GM19372 (cell line): ENCODE data around the gene OR10K1.
"Not testable (repeated sequence)": the region's sequence is repeated elsewhere in the genome, so short reads cannot be mapped to it uniquely, and the experiment has no call there.

Source experiments
- ATAC-seq: cut with Tn5 transposase; IDR thresholded peaks from one replicate; pipeline ENCODE4 v1.9.1; 2021; ENCODE audit warnings: mild to moderate bottlenecking, low read depth, moderate library complexity; ENCODE audit not compliant: unreplicated experiment

OR10K1 gene

GRCh38 chr1:158461534-158461933 lies at the start of gene OR10K1:
OR10K1 (plus strand) TSS chr1:158461834; CDS start chr1:158465562, 3,728 bp downstream.
- no peak for ATAC-seq

DNA sequence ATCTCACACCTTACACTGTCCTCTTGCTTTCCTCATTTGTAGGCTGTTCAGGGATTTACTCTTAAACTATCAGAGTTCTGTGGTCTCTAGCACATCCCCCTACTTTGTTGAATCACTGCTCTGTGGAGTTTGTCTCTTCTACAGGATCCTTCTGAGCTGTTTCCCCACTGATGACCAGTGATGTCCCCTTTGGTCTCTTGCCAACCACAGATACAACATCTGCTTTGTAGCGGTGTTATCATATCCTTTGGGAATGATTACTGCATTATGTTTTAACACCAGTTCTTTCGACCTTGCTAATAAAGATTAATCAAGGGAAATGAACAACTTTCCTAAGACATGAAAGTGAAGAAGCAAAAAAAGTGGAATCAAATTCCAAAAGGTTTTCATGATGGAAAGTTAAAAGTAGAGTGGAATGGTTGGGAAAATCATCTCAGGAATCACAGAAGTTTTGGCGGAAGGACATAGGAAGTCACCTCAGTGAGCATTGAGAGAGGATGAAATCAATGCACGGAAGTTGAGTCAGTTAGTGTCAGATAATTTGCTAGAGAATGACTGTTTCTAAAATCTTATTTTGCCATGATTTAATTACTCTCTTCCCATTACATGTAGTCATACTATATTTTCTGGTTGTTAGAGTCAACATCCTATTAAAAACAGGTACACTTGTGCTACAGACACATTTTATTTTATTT lies 46.8 kb upstream of the OR10K1 start:
- no peak for ATAC-seq

- no peak for ATAC-seq
Observed at GRCh38 chr1:158417586-158417985, 44.0 kb upstream of the OR10K1 start.

DNA sequence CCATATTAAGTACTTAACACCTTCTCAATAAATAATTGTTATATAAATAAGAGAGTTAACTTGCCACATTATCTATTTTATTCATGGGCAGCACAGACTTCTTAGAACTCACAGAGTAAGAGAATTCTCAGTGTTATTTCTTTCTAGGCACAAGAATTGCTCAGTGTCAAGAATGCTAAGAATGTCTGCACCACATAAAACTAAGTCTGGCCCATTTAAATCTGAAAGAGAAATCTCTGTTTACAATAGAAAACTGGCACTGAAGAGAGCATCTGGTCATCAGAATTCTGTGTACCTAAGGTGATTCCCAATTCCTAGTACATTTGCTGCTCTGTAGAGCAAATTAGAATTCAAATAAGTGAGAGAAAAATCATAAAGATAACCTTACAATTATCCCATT lies 39.4 kb upstream of the OR10K1 start:
- ATAC-seq: no peak

DNA sequence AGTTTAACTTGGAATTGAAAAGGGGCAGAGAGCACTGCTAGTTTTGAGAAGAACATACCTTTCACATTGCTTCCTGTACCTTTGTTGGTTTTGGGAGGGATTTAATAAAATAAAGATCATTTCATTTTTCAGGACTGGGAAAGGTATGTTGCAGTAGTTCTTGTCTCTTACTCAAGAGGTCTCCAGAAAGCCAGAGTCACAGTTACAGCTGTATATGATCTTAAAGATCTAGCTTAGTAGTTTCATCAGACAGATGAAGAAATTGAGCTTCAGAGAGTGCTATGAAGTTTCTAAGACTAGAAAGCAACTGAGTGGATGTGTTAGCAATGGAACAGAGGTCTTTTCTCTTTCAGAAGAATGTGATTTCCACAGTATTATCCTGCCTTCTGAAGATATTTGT lies 36.6 kb upstream of the OR10K1 start:
- ATAC-seq: no peak

- ATAC-seq: no peak
Observed at GRCh38 chr1:158426137-158426536, 35.5 kb upstream of the OR10K1 start, which contains the start of gene OR10K2. OR10K2 (minus strand) TSS chr1:158426237; CDS start chr1:158420866, 5,371 bp downstream.

GRCh38 chr1:158430163-158430562 lies 31.5 kb upstream of the OR10K1 start:
- ATAC-seq: not testable (repeated sequence)

DNA sequence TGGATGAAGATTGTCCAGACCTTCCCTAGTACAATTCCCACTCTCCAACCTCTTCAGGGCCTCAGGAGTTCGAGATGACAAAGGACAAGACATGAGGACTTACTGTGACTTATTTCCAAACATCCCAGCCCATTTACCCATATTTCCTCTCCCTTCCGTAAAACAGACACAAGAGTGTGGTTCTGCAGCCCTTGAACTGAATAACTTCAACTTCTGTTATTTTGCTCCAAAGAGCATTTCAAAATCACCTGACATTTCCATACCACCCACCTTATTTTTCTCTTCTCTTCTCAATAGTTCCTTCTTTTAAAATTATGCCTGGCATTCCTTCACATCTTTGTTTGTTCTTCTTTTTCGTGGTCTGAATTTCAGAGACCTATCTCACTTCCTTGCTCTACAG lies 26.9 kb upstream of the OR10K1 start:
- ATAC-seq: no peak

GRCh38 chr1:158445376-158445775 lies 16.3 kb upstream of the OR10K1 start:
- no peak for ATAC-seq

- ATAC-seq: no peak
Observed at GRCh38 chr1:158454537-158454936, 7.1 kb upstream of the OR10K1 start.

DNA sequence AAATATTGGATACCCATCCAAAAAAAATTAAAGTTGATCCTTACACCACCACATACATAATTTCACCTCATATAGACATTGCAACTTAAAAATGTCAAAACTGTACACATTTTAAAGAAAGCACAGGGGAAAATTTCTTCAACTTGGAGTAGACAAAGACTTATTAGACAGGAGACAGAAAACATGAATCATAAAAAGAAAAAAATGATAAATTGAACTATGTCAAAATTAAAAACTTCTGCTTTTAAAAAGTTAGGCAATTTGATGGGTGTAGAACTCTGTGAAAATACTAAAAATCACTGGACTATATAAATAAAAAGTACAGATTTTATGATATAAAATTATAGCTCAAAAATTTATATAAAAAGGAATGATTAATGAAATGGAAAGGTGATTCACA lies 4.4 kb upstream of the OR10K1 start:
- no peak for ATAC-seq

DNA sequence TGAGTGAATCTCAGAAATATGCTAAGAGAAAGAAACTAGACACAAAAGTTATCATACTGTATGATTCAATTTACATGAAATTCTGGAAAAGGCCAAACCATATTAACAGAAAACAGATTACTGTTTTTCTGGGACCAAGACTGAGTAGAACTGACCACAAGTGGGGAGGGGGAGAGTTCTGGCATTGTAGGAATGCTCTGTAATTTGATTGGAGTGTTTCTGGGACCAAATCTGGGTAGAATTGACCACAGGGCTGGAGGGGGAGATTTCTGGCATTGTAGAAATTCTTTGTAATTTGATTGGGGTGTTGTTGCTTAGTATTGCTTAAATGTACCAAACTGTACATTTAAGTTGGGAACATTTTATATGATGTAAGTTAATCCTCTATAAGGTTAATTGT lies 3.4 kb upstream of the OR10K1 start:
- no peak for ATAC-seq

GRCh38 chr1:158471920-158472319 lies 10.3 kb downstream of the OR10K1 start, which contains the start of gene OR10R2:
OR10R2 (plus strand) TSS chr1:158472220; CDS start chr1:158472326, 106 bp downstream.
- no peak for ATAC-seq

GRCh38 chr1:158485455-158485854 lies 23.8 kb downstream of the OR10K1 start:
- ATAC-seq: no peak

GRCh38 chr1:158491316-158491715 lies 29.7 kb downstream of the OR10K1 start:
- no peak for ATAC-seq

DNA sequence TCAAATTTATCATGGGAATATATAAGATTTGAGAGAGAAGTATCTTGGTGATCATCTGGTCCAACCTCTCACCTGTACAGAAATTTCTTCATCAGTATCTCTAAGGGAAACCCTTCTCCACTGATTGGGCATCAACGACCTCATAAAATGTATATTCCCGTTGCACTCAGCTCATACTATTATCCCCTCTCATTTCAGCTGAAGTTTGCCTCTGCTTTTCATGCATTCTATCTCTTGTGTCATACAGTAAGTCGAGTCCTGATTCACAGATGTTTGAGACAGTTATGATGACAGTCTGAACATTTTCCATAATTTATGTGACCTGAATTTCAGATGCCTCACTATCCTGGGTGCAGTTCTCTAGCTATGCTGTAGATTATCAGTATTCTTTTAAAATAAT lies 31.4 kb downstream of the OR10K1 start:
- ATAC-seq: no peak

DNA sequence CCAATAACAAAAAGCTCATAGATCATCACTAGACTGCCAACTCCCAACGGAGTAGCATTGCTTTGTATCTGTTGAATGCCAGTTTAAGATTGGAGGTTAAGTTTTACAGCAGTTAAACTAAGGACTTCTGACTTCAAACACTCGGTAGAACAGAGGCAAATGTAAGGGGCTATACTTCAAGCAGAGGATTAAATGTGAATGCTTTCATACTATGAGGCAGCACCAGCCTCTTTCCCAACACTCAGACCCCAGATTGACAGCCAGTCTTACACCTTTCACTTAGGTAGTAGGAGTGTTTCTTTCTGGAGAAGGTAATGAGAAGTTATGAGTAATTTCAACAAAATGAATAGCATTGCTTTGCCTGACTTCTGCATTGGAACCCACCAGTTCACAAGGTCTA lies 33.2 kb downstream of the OR10K1 start:
- ATAC-seq: no peak

GRCh38 chr1:158496374-158496773 lies 34.7 kb downstream of the OR10K1 start:
- ATAC-seq: no peak

GRCh38 chr1:158506369-158506987 lies 44.8 kb downstream of the OR10K1 start:
- no peak for ATAC-seq

DNA sequence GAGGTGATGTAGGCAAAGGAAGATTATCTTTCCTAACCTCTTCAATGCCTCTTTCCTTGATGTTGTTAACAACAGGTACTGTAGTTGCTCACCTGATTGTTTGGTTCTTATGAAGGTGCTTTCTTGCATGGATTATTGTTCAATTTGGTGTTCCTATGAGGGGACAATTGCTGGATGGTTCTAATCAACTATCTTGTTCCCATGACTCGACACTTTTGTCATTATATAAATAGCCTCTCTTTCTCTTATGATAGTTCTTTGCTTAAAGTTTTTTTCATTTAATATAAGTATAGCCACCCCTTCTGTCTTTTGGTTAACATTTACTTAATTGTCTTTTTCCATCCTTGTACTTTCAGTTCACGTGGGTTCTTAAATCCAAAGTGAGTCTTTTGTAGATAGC lies 45.9 kb downstream of the OR10K1 start:
- ATAC-seq: no peak

DNA sequence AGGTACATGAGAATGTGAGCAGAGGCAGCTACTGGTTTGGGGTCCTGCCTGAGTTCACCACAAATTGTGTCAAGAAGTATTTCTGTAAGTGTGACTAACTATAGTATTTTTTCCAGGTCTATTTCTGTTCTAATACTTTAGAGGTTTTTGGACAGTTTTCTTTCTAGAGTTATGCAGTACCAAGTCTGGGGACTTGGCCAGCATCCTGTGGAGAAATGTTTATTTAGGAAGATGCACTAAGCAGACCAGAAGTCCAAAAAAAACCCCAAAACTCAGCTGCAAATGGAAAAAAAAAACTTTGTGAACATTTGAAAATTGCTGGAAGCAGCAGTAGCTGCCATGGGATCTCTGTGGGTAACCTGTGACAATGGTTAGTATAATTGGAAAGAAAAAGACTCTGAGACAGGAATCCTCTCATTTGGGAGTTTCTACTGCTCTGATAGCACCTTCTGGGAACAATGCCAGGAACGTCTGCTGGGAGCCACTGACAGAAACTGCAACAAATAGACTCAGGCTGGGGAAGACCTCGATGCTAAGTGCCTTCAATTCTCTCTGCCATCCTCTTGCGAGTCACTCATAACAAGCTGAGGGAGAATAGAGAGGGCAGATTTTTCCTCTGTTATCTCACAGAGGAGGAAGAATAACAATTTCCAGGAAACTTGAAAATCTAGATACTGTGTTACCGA lies 48.0 kb downstream of the OR10K1 start:
- no peak for ATAC-seq

DNA sequence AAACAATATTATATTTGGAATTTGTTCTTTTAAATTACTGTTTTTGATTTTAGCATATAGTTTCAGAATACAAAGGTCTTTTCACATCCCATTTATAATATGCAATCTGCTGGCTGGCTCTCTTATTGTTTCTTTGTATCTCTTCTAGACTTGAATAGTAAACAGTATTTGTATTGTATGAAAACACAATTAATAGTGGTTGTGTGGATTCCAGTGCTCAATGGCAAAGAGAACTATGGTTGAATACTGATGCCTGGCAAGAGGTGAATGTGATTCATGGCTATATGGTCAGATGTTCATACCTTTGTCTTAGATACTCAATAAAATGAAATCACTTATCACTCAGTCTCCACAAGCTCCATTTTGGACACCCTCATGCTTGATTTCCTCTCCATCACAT lies 55.3 kb downstream of the OR10K1 start:
- ATAC-seq: no peak
